ENCODE data around the gene PHLDB3.

GRCh38 chr19:43518051-43518450 is 13.5 kb upstream of the PHLDB3 start:
- TF ChIP-seq POLR2A (IDR thresholded peaks at IDR 0.05) (no peak), POLR2AphosphoS5 (IDR thresholded peaks at IDR 0.05) (no peak)
- TF ChIP-seq, protein P1, sequence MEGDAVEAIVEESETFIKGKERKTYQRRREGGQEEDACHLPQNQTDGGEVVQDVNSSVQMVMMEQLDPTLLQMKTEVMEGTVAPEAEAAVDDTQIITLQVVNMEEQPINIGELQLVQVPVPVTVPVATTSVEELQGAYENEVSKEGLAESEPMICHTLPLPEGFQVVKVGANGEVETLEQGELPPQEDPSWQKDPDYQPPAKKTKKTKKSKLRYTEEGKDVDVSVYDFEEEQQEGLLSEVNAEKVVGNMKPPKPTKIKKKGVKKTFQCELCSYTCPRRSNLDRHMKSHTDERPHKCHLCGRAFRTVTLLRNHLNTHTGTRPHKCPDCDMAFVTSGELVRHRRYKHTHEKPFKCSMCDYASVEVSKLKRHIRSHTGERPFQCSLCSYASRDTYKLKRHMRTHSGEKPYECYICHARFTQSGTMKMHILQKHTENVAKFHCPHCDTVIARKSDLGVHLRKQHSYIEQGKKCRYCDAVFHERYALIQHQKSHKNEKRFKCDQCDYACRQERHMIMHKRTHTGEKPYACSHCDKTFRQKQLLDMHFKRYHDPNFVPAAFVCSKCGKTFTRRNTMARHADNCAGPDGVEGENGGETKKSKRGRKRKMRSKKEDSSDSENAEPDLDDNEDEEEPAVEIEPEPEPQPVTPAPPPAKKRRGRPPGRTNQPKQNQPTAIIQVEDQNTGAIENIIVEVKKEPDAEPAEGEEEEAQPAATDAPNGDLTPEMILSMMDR (IDR thresholded peaks at IDR 0.05): no peak
